GM12892 (cell line): ENCODE measurements around the gene KLK14.

Source experiments
- POLR2A ChIP-seq: IDR thresholded peaks from 2 replicates; pipeline ENCODE4 v1.6.1; 2011; ENCODE audit warnings: low read depth, low read length, control low read depth
- POLR2AphosphoS5 ChIP-seq: IDR thresholded peaks from 2 replicates; pipeline ENCODE4 v1.6.1; 2011; ENCODE audit warnings: low read depth, low read length, control low read depth

DNA sequence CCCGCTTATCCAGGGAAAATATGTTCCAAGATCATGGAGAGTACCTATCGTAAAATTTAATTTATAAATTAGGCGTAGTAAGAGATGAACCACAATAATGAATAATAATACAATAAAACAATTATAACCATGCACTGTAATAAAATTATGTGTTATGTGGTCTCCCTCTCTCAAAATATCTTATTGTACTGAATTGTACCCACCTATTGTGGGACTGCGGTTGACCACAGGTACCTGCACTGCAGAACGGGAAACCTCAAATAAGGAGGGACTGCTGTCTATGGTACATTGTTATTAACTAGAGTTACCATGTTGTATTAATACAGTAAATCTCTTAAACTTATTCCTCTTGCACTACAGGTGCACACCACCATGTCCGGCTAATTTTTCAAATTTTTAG lies 42.5 kb downstream of the KLK14 start:
- TF ChIP-seq POLR2AphosphoS5 = no peak
- TF ChIP-seq POLR2A = no peak
